ENCODE results near the gene MYH14.

GRCh38 chr19:50292216-50292827 lies 88.9 kb downstream of the MYH14 start:
- TF ChIP-seq CTCF (IDR thresholded peaks at IDR 0.05; ENCODE audit: insufficient read depth, low read length, poor library complexity, severe bottlenecking) (no peak), EZH2phosphoT487 (conservative IDR thresholded peaks at IDR 0.05; ENCODE audit: low read length) (no peak)
